Fibroblast of skin of right biceps (primary cell): ENCODE data around the gene THSD4.
"Not testable (repeated sequence)": the region's sequence is repeated elsewhere in the genome, so short reads cannot be mapped to it uniquely, and the experiment has no call there.

Experiments
- DNase-seq: peaks from one replicate; pipeline ENCODE4 v3.0.0-alpha.2; 2013

THSD4 gene

GRCh38 chr15:71359246-71359645 lies 244.0 kb downstream of the THSD4 start:
- no peak for DNase-seq

GRCh38 chr15:71362556-71362955 lies 247.3 kb downstream of the THSD4 start:
- no peak for DNase-seq

GRCh38 chr15:71362987-71363968 lies 248.0 kb downstream of the THSD4 start:
- no peak for DNase-seq

- no peak for DNase-seq
Observed at GRCh38 chr15:71364117-71364584, 248.9 kb downstream of the THSD4 start.

GRCh38 chr15:71366522-71366921 lies 251.3 kb downstream of the THSD4 start:
- no peak for DNase-seq

GRCh38 chr15:71366926-71367325 lies 251.7 kb downstream of the THSD4 start:
- DNase-seq, result no peak

- DNase-seq, result not testable (repeated sequence)
Observed at GRCh38 chr15:71367737-71368136, 252.5 kb downstream of the THSD4 start.

GRCh38 chr15:71372769-71373168 lies 257.5 kb downstream of the THSD4 start:
- DNase-seq, result not testable (repeated sequence)

- DNase-seq, result no peak
Observed at GRCh38 chr15:71373917-71374316, 258.6 kb downstream of the THSD4 start.

- DNase-seq, result peak; percentile 36
Observed at GRCh38 chr15:71374607-71375352, 259.5 kb downstream of the THSD4 start.

- DNase-seq, result peak; percentile 20
Observed at GRCh38 chr15:71375934-71376333, 260.7 kb downstream of the THSD4 start.

- no peak for DNase-seq
Observed at GRCh38 chr15:71379893-71380292, 264.6 kb downstream of the THSD4 start.

- no peak for DNase-seq
Observed at GRCh38 chr15:71380345-71380744, 265.1 kb downstream of the THSD4 start.

GRCh38 chr15:71384501-71384900 lies 269.2 kb downstream of the THSD4 start:
- no peak for DNase-seq

- peak; percentile 22 for DNase-seq
Observed at GRCh38 chr15:71385026-71385425, 269.8 kb downstream of the THSD4 start.

- no peak for DNase-seq
Observed at GRCh38 chr15:71385457-71385856, 270.2 kb downstream of the THSD4 start.

GRCh38 chr15:71386005-71386404 lies 270.7 kb downstream of the THSD4 start:
- DNase-seq, result no peak

GRCh38 chr15:71386448-71387236 lies 271.4 kb downstream of the THSD4 start:
- no peak for DNase-seq

- no peak for DNase-seq
Observed at GRCh38 chr15:71387810-71388209, 272.5 kb downstream of the THSD4 start.

GRCh38 chr15:71390096-71390495 lies 274.8 kb downstream of the THSD4 start:
- no peak for DNase-seq

GRCh38 chr15:71391421-71392088 lies 276.3 kb downstream of the THSD4 start:
- no peak for DNase-seq

GRCh38 chr15:71392861-71393283 lies 277.6 kb downstream of the THSD4 start:
- DNase-seq, result peak; percentile 11
